IMR-90 (cell line): ENCODE data around the gene IYD. TPM values are rescaled to one million over a fixed set of nuclear protein-coding genes. Genes with fewer than 3 reads are reported as not detected.
"Not testable (repeated sequence)": the region's sequence is repeated elsewhere in the genome, so short reads cannot be mapped to it uniquely, and the experiment has no call there.

Experiments used
- ATAC-seq: fragments of 200-7000 bp; cut with Tn5 transposase; 2 replicates; pipeline ENCODE4 v1.9.1; 2020; ENCODE audit warnings: low read depth, mild to moderate bottlenecking, moderate library complexity
- BruUV-seq: library from RNA; stranded (reverse); fragments of 400-500 nt; replicated peaks from 2 replicates; lab custom pipeline; 2021; lab: Mats Ljungman, UMichigan
- CTCF ChIA-PET: fragments of 300-600 bp; formaldehyde crosslinking; extraction: SDS; loops from one replicate; lab custom pipeline; 2021; ENCODE audit warnings: antibody characterized with exemption; lab: Yijun Ruan, JAX
- POLR2A ChIA-PET: fragments of 300-600 bp; sonication (Branson Sonifier 250); formaldehyde crosslinking; loops from one replicate; lab custom pipeline; 2022; ENCODE audit warnings: antibody characterized with exemption; ENCODE audit not compliant: unreplicated experiment; lab: Charles Lee
- DNase-seq: peaks from one replicate; pipeline ENCODE4 v3.0.0; 2013
- H2AFZ ChIP-seq: replicated peaks from 2 replicates; pipeline ENCODE3; 2013; ENCODE audit warnings: low read length, mild to moderate bottlenecking; ENCODE audit not compliant: poor library complexity
- H2AK5ac ChIP-seq: 2 replicates; pipeline ENCODE4 v1.6.1; 2013; ENCODE audit warnings: low read depth, low read length, inconsistent platforms
- H2AK9ac ChIP-seq: replicated peaks from 2 replicates; pipeline ENCODE3; 2013; ENCODE audit warnings: mild to moderate bottlenecking, low read depth, low read length, moderate library complexity; ENCODE audit not compliant: poor library complexity
- H2BK120ac ChIP-seq: 2 replicates; pipeline ENCODE4 v1.6.1; 2013; ENCODE audit warnings: low read depth, low read length, inconsistent platforms
- H2BK15ac ChIP-seq: 3 replicates; pipeline ENCODE4 v1.6.1; 2013; ENCODE audit warnings: low read depth, low read length, inconsistent platforms
- H2BK20ac ChIP-seq: 2 replicates; pipeline ENCODE4 v1.6.1; 2013; ENCODE audit warnings: low read depth, mild to moderate bottlenecking, inconsistent platforms, low read length, moderate library complexity
- H2BK5ac ChIP-seq: 2 replicates; pipeline ENCODE4 v1.6.1; 2013; ENCODE audit warnings: mild to moderate bottlenecking, low read depth, low read length, inconsistent platforms; ENCODE audit not compliant: poor library complexity, severe bottlenecking
- H3K14ac ChIP-seq: replicated peaks from 2 replicates; pipeline ENCODE4 v1.6.1; 2013; ENCODE audit warnings: low read depth, low read length, inconsistent platforms
- H3K18ac ChIP-seq: 2 replicates; pipeline ENCODE4 v1.6.1; 2013; ENCODE audit warnings: low read depth, low read length, control low read depth
- H3K23ac ChIP-seq: 2 replicates; pipeline ENCODE4 v1.6.1; 2013; ENCODE audit warnings: low read depth, low read length, inconsistent platforms
- H3K27ac ChIP-seq: 2 replicates; pipeline ENCODE4 v1.5.1; 2013; ENCODE audit warnings: mild to moderate bottlenecking, control low read depth, low read length; ENCODE audit not compliant: insufficient read depth
- H3K27me3 ChIP-seq: 2 replicates; pipeline ENCODE4 v1.6.1; 2013; ENCODE audit warnings: low read length; ENCODE audit not compliant: control insufficient read depth, insufficient read depth
- H3K36me3 ChIP-seq: 2 replicates; pipeline ENCODE4 v1.6.1; 2013; ENCODE audit warnings: low read length, mixed read lengths; ENCODE audit not compliant: control insufficient read depth, insufficient read depth
- H3K4ac ChIP-seq: 2 replicates; pipeline ENCODE4 v1.6.1; 2013; ENCODE audit warnings: low read depth, low read length, inconsistent platforms
- H3K4me1 ChIP-seq: 2 replicates; pipeline ENCODE4 v1.6.1; 2013; ENCODE audit warnings: low read length, mixed read lengths; ENCODE audit not compliant: control insufficient read depth, insufficient read depth
- H3K4me2 ChIP-seq: 2 replicates; pipeline ENCODE4 v1.6.1; 2013; ENCODE audit warnings: low read depth, mild to moderate bottlenecking, control low read depth, low read length, moderate library complexity
- H3K4me3 ChIP-seq: 2 replicates; pipeline ENCODE4 v1.5.1; 2013; ENCODE audit warnings: low read depth, mild to moderate bottlenecking, control low read depth, low read length, moderate library complexity; ENCODE audit not compliant: insufficient read depth
- H3K56ac ChIP-seq: 2 replicates; pipeline ENCODE4 v1.6.1; 2013; ENCODE audit warnings: low read length, inconsistent platforms; ENCODE audit not compliant: insufficient read depth; ENCODE audit errors: extremely low read depth
- H3K79me1 ChIP-seq, 2 experiments: 2 replicates each; pipeline ENCODE4 v1.6.1; 2013; ENCODE audit warnings: low read length in 2 of 2, inconsistent platforms in 1 of 2, low read depth in 1 of 2
- H3K9ac ChIP-seq: 2 replicates; pipeline ENCODE4 v1.6.1; 2013; ENCODE audit warnings: low read depth, low read length, control low read depth
- H3K9me1 ChIP-seq: 2 replicates; pipeline ENCODE4 v1.6.1; 2013; ENCODE audit warnings: low read length, inconsistent platforms; ENCODE audit not compliant: insufficient read depth
- H3K9me3 ChIP-seq: 2 replicates; pipeline ENCODE4 v1.6.1; 2013; ENCODE audit warnings: low read length; ENCODE audit not compliant: control insufficient read depth, insufficient read depth
- H4K20me1 ChIP-seq: 2 replicates; pipeline ENCODE4 v1.6.1; 2013; ENCODE audit warnings: low read length, inconsistent platforms; ENCODE audit not compliant: insufficient read depth
- H4K5ac ChIP-seq: 2 replicates; pipeline ENCODE4 v1.6.1; 2013; ENCODE audit warnings: mild to moderate bottlenecking, low read depth, low read length, control low read depth
- H4K8ac ChIP-seq, 2 experiments: 2 replicates each; pipeline ENCODE4 v1.6.1; 2013; ENCODE audit warnings: low read depth in 2 of 2, low read length in 2 of 2, control low read depth in 1 of 2, inconsistent platforms in 1 of 2
- H4K91ac ChIP-seq: 2 replicates; pipeline ENCODE4 v1.6.1; 2013; ENCODE audit warnings: low read depth, low read length, inconsistent platforms; ENCODE audit not compliant: insufficient read depth
- MAFK ChIP-seq: IDR thresholded peaks from 2 replicates; pipeline ENCODE4 v1.6.1; 2012; ENCODE audit warnings: low read depth, low read length, improper control_type of control experiment
- NFE2L2 ChIP-seq: fragments of 150-350 bp; IDR thresholded peaks from 2 replicates; pipeline ENCODE4 v1.6.1; 2016; ENCODE audit warnings: low read depth, mild to moderate bottlenecking, low read length
- WGBS, 2 experiments: methylation state at CpG; one replicate each; pipeline versions ENCODE4 v1.1.5 to v1.1.7; 2013; ENCODE audit warnings: missing lambda C conversion rate in 2 of 2; ENCODE audit not compliant: insufficient read length in 1 of 2; ENCODE audit errors: extremely low coverage in 2 of 2; 5-methylcytosine and 5-hydroxymethylcytosine counted together
- dilution Hi-C: fragments of 300-500 bp; cut with HindIII; formaldehyde crosslinking; loops from one replicate; pipeline ENCODE4 v1.14.3; 2018; ENCODE audit warnings: low sequenced_read_pairs; ENCODE audit not compliant: unreplicated experiment
- in situ Hi-C: fragments of 300-500 bp; cut with MboI; formaldehyde crosslinking; loops from 3 replicates; pipeline ENCODE4 v1.14.3; 2019; ENCODE audit warnings: low sequenced_read_pairs, inconsistent platforms, mixed read lengths
- intact Hi-C: fragments of 100-400 bp; cut with micrococcal nuclease; formaldehyde crosslinking; loops from 2 replicates; pipeline ENCODE4 v1.10.0; 2022
- polyA plus RNA-seq, 3 experiments: library from polyadenylated mRNA; depleted of rRNA; stranded (reverse); fragments of >200 nt; gene quantifications; 2 replicates each; pipeline ENCODE4 v1.2.3, GENCODE V29; 2012; ENCODE audit warnings: low replicate concordance in 1 of 3
- total RNA-seq: library from RNA; depleted of rRNA; stranded (reverse); fragments of >200 nt; gene quantifications from 2 replicates; pipeline ENCODE4 v1.2.3, GENCODE V29; 2012
- TF ChIP-seq, protein P1 (sequence below): conservative IDR thresholded peaks from 2 replicates; pipeline ENCODE4 v1.5.1; 2012; ENCODE audit warnings: mild to moderate bottlenecking, low read depth, low read length, improper control_type of control experiment

The IYD gene
- total and polyA plus RNA-seq, 2 of the 4 experiments (the other 2 are of a cell fraction): not detected

- H2BK15ac ChIP-seq: no peak overlapping the region
- no TSS peak for BruUV-seq
- no peak overlapping the region for H3K27ac ChIP-seq
- H3K4ac ChIP-seq: no peak overlapping the region
- intact Hi-C loops (no loop called here), dilution Hi-C loops (no loop called here), in situ Hi-C loops (no loop called here)
- H3K4me2 ChIP-seq: no peak overlapping the region
- no peak overlapping the region for H3K23ac ChIP-seq
- no peak overlapping the region for H3K18ac ChIP-seq
- H3K36me3 ChIP-seq: no peaks in the 10 kb centered on the region
- no peak overlapping the region for H2AK9ac ChIP-seq
- no peaks in the 10 kb centered on the region for H3K4me1 ChIP-seq
- H3K14ac ChIP-seq: no peak overlapping the region
- no peaks in the 10 kb centered on the region for H3K9me3 ChIP-seq
- no peak overlapping the region for H3K56ac ChIP-seq
- no peak overlapping the region for H3K9ac ChIP-seq
- no peaks in the 10 kb centered on the region for H3K27me3 ChIP-seq
- no peak overlapping the region for H3K4me3 ChIP-seq
- H4K5ac ChIP-seq: no peak overlapping the region
- ATAC-seq: no peak
- no peak overlapping the region for H4K91ac ChIP-seq
- POLR2A ChIA-PET: interaction anchor here (0.6 kb wide), 1 partner anchor 60 kb away, joined by 6 read pairs; no protein-coding TSS in a partner anchor
- no peak overlapping the region for H2AFZ ChIP-seq
- CTCF ChIA-PET: no interaction called here
- TF ChIP-seq MAFK: no peak
- TF ChIP-seq NFE2L2: no peak
- TF ChIP-seq, protein P1, sequence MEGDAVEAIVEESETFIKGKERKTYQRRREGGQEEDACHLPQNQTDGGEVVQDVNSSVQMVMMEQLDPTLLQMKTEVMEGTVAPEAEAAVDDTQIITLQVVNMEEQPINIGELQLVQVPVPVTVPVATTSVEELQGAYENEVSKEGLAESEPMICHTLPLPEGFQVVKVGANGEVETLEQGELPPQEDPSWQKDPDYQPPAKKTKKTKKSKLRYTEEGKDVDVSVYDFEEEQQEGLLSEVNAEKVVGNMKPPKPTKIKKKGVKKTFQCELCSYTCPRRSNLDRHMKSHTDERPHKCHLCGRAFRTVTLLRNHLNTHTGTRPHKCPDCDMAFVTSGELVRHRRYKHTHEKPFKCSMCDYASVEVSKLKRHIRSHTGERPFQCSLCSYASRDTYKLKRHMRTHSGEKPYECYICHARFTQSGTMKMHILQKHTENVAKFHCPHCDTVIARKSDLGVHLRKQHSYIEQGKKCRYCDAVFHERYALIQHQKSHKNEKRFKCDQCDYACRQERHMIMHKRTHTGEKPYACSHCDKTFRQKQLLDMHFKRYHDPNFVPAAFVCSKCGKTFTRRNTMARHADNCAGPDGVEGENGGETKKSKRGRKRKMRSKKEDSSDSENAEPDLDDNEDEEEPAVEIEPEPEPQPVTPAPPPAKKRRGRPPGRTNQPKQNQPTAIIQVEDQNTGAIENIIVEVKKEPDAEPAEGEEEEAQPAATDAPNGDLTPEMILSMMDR: no peak
- no peak overlapping the region for H2BK5ac ChIP-seq
- no peaks in the 10 kb centered on the region for H3K9me1 ChIP-seq
- no peaks in the 10 kb centered on the region for H4K20me1 ChIP-seq
- no peak overlapping the region for H2AK5ac ChIP-seq
- no peak overlapping the region for H4K8ac ChIP-seq
- no peaks in the 10 kb centered on the region for H3K79me1 ChIP-seq
- H2BK20ac ChIP-seq: no peak overlapping the region
- DNase-seq: no peak
- no peak overlapping the region for H2BK120ac ChIP-seq
- no CpG with 5 or more reads among the region's 1 CpG for WGBS, 2 experiments
These were observed 79.4 kb downstream of the IYD start for GRCh38 chr6:150448221-150448620.

DNA sequence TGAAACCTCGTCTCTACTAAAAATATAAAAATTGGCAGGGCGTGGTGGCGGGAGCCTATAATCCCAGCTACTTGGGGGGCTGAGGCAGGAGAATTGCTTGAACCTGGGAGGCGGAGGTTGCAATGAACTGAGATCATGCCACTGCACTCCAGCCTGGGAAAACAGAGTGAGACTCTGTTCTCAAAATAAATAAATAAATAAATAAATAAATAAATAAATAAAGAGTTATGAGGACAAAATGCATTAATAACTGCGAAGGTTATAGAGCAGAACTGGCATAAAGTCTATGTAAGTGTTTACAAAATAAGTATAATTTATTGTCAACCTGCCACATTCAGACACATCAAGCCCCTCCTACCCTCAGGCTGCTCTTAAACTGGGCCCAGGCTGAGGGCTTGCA, 80.2 kb downstream of the IYD start:
- dilution Hi-C loops, BruUV-seq, in situ Hi-C loops, H3K4me1 ChIP-seq, CTCF ChIA-PET, H3K9me3 ChIP-seq, H4K20me1 ChIP-seq, H3K36me3 ChIP-seq, H3K23ac ChIP-seq, H3K27me3 ChIP-seq, H2BK5ac ChIP-seq, ATAC-seq, H2BK120ac ChIP-seq, H3K27ac ChIP-seq, H3K14ac ChIP-seq, H2AK9ac ChIP-seq, H3K4me2 ChIP-seq, H3K18ac ChIP-seq, POLR2A ChIA-PET, H3K9ac ChIP-seq, H3K79me1 ChIP-seq, H2BK20ac ChIP-seq, H2AK5ac ChIP-seq, DNase-seq, H3K4me3 ChIP-seq, H3K56ac ChIP-seq, H3K4ac ChIP-seq, intact Hi-C loops, H4K8ac ChIP-seq, H3K9me1 ChIP-seq, H4K5ac ChIP-seq, H4K91ac ChIP-seq, H2AFZ ChIP-seq, H2BK15ac ChIP-seq: not testable (repeated sequence)
- WGBS, 2 experiments: no CpG with 5 or more reads among the region's 5 CpGs
